GM12878 (cell line): Measurements from ENCODE around the gene GRK2. TPM values are rescaled to one million over a fixed set of nuclear protein-coding genes. Genes with fewer than 3 reads are reported as not detected.

Source experiments
- BACH1 ChIP-seq: fragments of 450-650 bp; IDR thresholded peaks from 2 replicates; pipeline ENCODE4 v1.6.1; 2017; ENCODE audit warnings: mild to moderate bottlenecking, borderline replicate concordance
- HDAC2 ChIP-seq: fragments of 200-600 bp; sonication (generic); IDR thresholded peaks from 2 replicates; pipeline ENCODE4 v1.6.1; 2017
- HDGF ChIP-seq: fragments of 450-650 bp; IDR thresholded peaks from 2 replicates; pipeline ENCODE4 v1.6.1; 2016; ENCODE audit warnings: antibody characterized with exemption
- IRF4 ChIP-seq: IDR thresholded peaks from 2 replicates; pipeline ENCODE4 v1.6.1; 2011; ENCODE audit warnings: low read depth, low read length
- polyA plus RNA-seq, 11 experiments: library from polyadenylated mRNA; depleted of rRNA in 4 of 11; unstranded in 6 of 11; stranded (reverse) in 5 of 11; fragments of >200 nt; fragmentation: Nextera tagmentation in 4 of 11; fragmentation: Illumina TruSeq in 1 of 11; extraction: Ambion mirVana in 4 of 11; extraction: Trizol in 1 of 11; gene quantifications; 1 replicate in 1 of 11; 2 replicates in 10 of 11; pipeline versions ENCODE4 v1.2.1 to v1.2.3, GENCODE V29; 2011 to 2016; ENCODE audit warnings: inconsistent platforms in 2 of 11, missing spikeins in 2 of 11, low read depth in 1 of 11
- total RNA-seq, 4 experiments: library from RNA; depleted of rRNA in 3 of 4; stranded (reverse); fragments of >200 nt in 3 of 4; fragmentation: Illumina TruSeq in 1 of 4; extraction: Trizol in 1 of 4; gene quantifications; 2 replicates each; pipeline versions ENCODE4 v1.2.1 to v1.2.3, GENCODE V29; 2013 to 2021
- TF ChIP-seq, protein P1 (sequence below): fragments of 450-650 bp; formaldehyde crosslinking; IDR thresholded peaks from 2 replicates; pipeline ENCODE4 v1.4.0; 2020; ENCODE audit warnings: mild to moderate bottlenecking, moderate library complexity
- TF ChIP-seq, protein P2 (sequence below): IDR thresholded peaks from 2 replicates; pipeline ENCODE4 v1.6.1; 2012; ENCODE audit warnings: improper control_type of control experiment, low read depth, low read length; ENCODE audit not compliant: insufficient replicate concordance

GRK2 gene
- total and polyA plus RNA-seq, 10 of the 15 experiments (the other 5 are each of a cell fraction or from before 2014, with no cell fraction given) = 1.0 to 160 (median 66.1) TPM

DNA sequence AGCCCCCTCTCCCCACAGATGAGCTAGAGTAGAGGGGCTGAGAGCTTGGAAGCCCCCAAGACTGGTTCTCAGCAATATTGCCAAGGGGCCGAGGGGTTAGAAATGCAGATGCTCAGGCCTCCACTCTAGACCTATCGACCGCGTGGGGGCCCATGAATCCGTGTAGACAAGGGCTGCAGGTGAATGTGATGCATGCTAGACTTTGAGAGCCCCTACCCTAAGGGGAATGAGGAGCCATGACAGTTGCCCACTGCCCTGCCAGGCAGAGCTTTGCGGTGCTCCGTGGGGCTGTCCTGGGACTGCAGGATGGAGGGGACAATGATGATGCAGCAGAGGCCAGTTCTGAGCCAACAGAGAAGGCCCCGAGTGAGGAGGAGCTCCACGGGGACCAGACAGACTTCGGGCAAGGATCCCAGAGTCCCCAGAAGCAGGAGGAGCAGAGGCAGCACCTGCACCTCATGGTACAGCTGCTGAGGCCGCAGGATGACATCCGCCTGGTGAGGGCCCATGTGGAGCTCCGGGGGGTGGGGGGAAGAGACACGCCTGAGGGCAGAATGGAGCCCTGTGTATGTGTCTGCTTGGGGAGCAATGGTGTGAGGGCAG lies 38.3 kb downstream of the GRK2 start (continued):
- TF ChIP-seq, protein P1, sequence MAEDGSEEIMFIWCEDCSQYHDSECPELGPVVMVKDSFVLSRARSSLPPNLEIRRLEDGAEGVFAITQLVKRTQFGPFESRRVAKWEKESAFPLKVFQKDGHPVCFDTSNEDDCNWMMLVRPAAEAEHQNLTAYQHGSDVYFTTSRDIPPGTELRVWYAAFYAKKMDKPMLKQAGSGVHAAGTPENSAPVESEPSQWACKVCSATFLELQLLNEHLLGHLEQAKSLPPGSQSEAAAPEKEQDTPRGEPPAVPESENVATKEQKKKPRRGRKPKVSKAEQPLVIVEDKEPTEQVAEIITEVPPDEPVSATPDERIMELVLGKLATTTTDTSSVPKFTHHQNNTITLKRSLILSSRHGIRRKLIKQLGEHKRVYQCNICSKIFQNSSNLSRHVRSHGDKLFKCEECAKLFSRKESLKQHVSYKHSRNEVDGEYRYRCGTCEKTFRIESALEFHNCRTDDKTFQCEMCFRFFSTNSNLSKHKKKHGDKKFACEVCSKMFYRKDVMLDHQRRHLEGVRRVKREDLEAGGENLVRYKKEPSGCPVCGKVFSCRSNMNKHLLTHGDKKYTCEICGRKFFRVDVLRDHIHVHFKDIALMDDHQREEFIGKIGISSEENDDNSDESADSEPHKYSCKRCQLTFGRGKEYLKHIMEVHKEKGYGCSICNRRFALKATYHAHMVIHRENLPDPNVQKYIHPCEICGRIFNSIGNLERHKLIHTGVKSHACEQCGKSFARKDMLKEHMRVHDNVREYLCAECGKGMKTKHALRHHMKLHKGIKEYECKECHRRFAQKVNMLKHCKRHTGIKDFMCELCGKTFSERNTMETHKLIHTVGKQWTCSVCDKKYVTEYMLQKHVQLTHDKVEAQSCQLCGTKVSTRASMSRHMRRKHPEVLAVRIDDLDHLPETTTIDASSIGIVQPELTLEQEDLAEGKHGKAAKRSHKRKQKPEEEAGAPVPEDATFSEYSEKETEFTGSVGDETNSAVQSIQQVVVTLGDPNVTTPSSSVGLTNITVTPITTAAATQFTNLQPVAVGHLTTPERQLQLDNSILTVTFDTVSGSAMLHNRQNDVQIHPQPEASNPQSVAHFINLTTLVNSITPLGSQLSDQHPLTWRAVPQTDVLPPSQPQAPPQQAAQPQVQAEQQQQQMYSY (CRISPR knock-in tag) = no peak
- TF ChIP-seq HDGF (no peak), HDAC2 (no peak), BACH1 (no peak), IRF4 (no peak)
- TF ChIP-seq, protein P2, sequence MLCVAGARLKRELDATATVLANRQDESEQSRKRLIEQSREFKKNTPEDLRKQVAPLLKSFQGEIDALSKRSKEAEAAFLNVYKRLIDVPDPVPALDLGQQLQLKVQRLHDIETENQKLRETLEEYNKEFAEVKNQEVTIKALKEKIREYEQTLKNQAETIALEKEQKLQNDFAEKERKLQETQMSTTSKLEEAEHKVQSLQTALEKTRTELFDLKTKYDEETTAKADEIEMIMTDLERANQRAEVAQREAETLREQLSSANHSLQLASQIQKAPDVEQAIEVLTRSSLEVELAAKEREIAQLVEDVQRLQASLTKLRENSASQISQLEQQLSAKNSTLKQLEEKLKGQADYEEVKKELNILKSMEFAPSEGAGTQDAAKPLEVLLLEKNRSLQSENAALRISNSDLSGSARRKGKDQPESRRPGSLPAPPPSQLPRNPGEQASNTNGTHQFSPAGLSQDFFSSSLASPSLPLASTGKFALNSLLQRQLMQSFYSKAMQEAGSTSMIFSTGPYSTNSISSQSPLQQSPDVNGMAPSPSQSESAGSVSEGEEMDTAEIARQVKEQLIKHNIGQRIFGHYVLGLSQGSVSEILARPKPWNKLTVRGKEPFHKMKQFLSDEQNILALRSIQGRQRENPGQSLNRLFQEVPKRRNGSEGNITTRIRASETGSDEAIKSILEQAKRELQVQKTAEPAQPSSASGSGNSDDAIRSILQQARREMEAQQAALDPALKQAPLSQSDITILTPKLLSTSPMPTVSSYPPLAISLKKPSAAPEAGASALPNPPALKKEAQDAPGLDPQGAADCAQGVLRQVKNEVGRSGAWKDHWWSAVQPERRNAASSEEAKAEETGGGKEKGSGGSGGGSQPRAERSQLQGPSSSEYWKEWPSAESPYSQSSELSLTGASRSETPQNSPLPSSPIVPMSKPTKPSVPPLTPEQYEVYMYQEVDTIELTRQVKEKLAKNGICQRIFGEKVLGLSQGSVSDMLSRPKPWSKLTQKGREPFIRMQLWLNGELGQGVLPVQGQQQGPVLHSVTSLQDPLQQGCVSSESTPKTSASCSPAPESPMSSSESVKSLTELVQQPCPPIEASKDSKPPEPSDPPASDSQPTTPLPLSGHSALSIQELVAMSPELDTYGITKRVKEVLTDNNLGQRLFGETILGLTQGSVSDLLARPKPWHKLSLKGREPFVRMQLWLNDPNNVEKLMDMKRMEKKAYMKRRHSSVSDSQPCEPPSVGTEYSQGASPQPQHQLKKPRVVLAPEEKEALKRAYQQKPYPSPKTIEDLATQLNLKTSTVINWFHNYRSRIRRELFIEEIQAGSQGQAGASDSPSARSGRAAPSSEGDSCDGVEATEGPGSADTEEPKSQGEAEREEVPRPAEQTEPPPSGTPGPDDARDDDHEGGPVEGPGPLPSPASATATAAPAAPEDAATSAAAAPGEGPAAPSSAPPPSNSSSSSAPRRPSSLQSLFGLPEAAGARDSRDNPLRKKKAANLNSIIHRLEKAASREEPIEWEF = no peak
